Thoracic aorta (tissue), 2 donors: ENCODE results near the gene YBX3. TPM values are rescaled to one million over a fixed set of nuclear protein-coding genes. Genes with fewer than 3 reads are reported as not detected.

Experiments
- ATAC-seq: fragments of 150-250 bp; one replicate; pipeline ENCODE4 v1.8.0; 2017; ENCODE audit warnings: low read depth; ENCODE audit not compliant: insufficient number of reproducible peaks, low FRiP score
- DNase-seq: peaks from one replicate; pipeline ENCODE4 v3.0.0-alpha.2; 2020; ENCODE audit warnings: low spot score
- H3K27ac ChIP-seq, 2 donors: fragments of 200-600 bp; sonication (generic); 1 replicate in 1 of 2; 2 replicates in 1 of 2; pipeline ENCODE4 v1.5.1; 2016; ENCODE audit warnings: mild to moderate bottlenecking in 2 of 2, moderate library complexity in 2 of 2
- H3K27me3 ChIP-seq: fragments of 200-600 bp; sonication (generic); replicated peaks from 2 replicates; pipeline ENCODE4 v1.6.0; 2016; ENCODE audit warnings: mild to moderate bottlenecking; ENCODE audit not compliant: insufficient read depth
- H3K36me3 ChIP-seq: fragments of 200-600 bp; sonication (generic); one replicate; pipeline ENCODE4 v1.5.1; 2016
- H3K4me1 ChIP-seq, 2 donors: fragments of 200-600 bp; sonication (generic); 1 replicate in 1 of 2; 2 replicates in 1 of 2; pipeline versions ENCODE4 v1.5.1 to v1.6.0; 2016; ENCODE audit warnings: low read depth in 2 of 2, mild to moderate bottlenecking in 1 of 2; ENCODE audit not compliant: control insufficient read depth in 1 of 2
- H3K4me3 ChIP-seq: fragments of 200-600 bp; sonication (generic); 2 replicates; pipeline ENCODE4 v1.5.1; 2016; ENCODE audit warnings: mild to moderate bottlenecking
- H3K9me3 ChIP-seq: fragments of 200-600 bp; sonication (generic); 2 replicates; pipeline ENCODE4 v1.5.1; 2016
- total RNA-seq, 2 donors: library from RNA; depleted of rRNA; stranded (reverse); fragments of >200 nt; gene quantifications; one replicate each; pipeline versions ENCODE4 v1.1.0 to v1.2.3, GENCODE V29; 2016
- TF ChIP-seq, protein P1 (sequence below): fragments of 200-600 bp; sonication (generic); IDR thresholded peaks from one replicate; pipeline ENCODE4 v1.5.1; 2019; ENCODE audit warnings: antibody characterized with exemption

YBX3 gene
- total RNA-seq: 100 to 1,000 TPM; 238 to 630 TPM

GRCh38 chr12:10722905-10723746 is at the start of gene YBX3:
YBX3 (minus strand) TSS chr12:10723323; CDS start chr12:10723111, 212 bp downstream.
- H3K36me3 ChIP-seq: no peaks in the 10 kb centered on the region
- ATAC-seq (peak; percentile 25), DNase-seq (peak; percentile 50)
- H3K9me3 ChIP-seq: no peaks in the 10 kb centered on the region
- TF ChIP-seq, protein P1, sequence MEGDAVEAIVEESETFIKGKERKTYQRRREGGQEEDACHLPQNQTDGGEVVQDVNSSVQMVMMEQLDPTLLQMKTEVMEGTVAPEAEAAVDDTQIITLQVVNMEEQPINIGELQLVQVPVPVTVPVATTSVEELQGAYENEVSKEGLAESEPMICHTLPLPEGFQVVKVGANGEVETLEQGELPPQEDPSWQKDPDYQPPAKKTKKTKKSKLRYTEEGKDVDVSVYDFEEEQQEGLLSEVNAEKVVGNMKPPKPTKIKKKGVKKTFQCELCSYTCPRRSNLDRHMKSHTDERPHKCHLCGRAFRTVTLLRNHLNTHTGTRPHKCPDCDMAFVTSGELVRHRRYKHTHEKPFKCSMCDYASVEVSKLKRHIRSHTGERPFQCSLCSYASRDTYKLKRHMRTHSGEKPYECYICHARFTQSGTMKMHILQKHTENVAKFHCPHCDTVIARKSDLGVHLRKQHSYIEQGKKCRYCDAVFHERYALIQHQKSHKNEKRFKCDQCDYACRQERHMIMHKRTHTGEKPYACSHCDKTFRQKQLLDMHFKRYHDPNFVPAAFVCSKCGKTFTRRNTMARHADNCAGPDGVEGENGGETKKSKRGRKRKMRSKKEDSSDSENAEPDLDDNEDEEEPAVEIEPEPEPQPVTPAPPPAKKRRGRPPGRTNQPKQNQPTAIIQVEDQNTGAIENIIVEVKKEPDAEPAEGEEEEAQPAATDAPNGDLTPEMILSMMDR: no peak
- peak within 1 kb of the TSS; percentile 100 for H3K27ac ChIP-seq
- H3K27me3 ChIP-seq: no peaks in the 10 kb centered on the region
- H3K4me3 ChIP-seq: peak within 1 kb of the TSS; percentile 98
- H3K4me1 ChIP-seq: peaks cover 19 to 39% of the 10 kb centered on the region in 2 donors

- Histone ChIP-seq H3K36me3 (no peaks in the 10 kb centered on the region), H3K4me1 (no peaks in the 10 kb centered on the region), H3K27ac (no peak overlapping the region), H3K4me3 (no peak overlapping the region), H3K9me3 (no peaks in the 10 kb centered on the region), H3K27me3 (no peaks in the 10 kb centered on the region)
- DNase-seq (no peak), ATAC-seq (no peak)
- TF ChIP-seq, protein P1: peak; percentile 56
Observed at GRCh38 chr12:10771132-10771733, 48.1 kb upstream of the YBX3 start.

DNA sequence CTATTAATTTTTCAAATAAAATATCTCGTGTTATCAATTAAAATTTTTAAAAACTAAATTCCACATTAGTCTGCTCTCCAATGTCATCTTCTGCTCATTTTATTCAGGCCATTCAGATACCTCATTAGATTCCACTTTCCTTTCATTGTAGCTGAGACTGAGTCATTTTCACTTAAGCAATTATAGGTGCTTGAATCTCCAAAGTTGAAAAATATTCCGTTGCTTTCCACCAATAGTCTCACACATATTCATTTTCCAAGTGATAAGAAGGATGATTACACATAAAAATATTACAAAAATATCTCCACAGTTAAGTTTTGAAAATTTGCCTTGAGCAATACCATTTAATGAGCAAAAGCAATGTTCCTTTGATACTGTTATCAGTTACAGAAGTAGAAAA is 36.5 kb upstream of the YBX3 start:
- Histone ChIP-seq H3K27me3 (no peaks in the 10 kb centered on the region), H3K9me3 (peaks cover 13% of the 10 kb centered on the region), H3K4me1 (no peaks in the 10 kb centered on the region), H3K36me3 (no peaks in the 10 kb centered on the region), H3K4me3 (no peak overlapping the region), H3K27ac (no peak overlapping the region)
- TF ChIP-seq, protein P1: no peak
- ATAC-seq (no peak), DNase-seq (no peak)

GRCh38 chr12:10756194-10756593 is 33.1 kb upstream of the YBX3 start:
- no peak overlapping the region for H3K4me3 ChIP-seq
- no peaks in the 10 kb centered on the region for H3K27me3 ChIP-seq
- H3K4me1 ChIP-seq: no peaks in the 10 kb centered on the region
- TF ChIP-seq, protein P1: no peak
- DNase-seq (no peak), ATAC-seq (no peak)
- no peak overlapping the region for H3K27ac ChIP-seq
- H3K36me3 ChIP-seq: no peaks in the 10 kb centered on the region
- peaks cover 13% of the 10 kb centered on the region for H3K9me3 ChIP-seq

- Histone ChIP-seq H3K4me1 (peaks cover 0 to 4% of the 10 kb centered on the region in 2 donors), H3K4me3 (no peak overlapping the region), H3K9me3 (peaks cover 13% of the 10 kb centered on the region), H3K27me3 (no peaks in the 10 kb centered on the region), H3K27ac (no peak overlapping the region), H3K36me3 (no peaks in the 10 kb centered on the region)
- ATAC-seq (no peak), DNase-seq (no peak)
- TF ChIP-seq, protein P1: no peak
Observed at GRCh38 chr12:10753059-10753458, 29.9 kb upstream of the YBX3 start.
